ENCODE data around the gene PLS1.

DNA sequence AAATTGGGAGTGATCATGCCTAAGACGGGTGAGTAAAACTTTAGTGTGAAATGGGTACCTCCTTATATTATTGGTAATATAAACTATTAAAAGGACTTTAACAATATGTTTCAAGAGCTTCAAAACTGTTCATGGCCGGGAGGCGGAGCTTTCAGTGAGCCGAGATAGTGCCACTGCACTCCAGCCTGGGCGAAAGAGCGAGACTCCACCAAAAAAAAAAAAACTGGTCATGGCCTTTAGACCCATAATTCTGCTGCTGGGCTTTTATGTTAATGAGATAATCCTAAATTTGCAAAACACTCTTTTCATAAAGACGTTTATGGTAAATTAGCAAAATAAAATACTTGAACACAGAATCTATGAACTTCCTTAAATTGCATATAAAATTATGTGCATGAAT, 150.5 kb downstream of the PLS1 start:
- TF ChIP-seq, protein P1, sequence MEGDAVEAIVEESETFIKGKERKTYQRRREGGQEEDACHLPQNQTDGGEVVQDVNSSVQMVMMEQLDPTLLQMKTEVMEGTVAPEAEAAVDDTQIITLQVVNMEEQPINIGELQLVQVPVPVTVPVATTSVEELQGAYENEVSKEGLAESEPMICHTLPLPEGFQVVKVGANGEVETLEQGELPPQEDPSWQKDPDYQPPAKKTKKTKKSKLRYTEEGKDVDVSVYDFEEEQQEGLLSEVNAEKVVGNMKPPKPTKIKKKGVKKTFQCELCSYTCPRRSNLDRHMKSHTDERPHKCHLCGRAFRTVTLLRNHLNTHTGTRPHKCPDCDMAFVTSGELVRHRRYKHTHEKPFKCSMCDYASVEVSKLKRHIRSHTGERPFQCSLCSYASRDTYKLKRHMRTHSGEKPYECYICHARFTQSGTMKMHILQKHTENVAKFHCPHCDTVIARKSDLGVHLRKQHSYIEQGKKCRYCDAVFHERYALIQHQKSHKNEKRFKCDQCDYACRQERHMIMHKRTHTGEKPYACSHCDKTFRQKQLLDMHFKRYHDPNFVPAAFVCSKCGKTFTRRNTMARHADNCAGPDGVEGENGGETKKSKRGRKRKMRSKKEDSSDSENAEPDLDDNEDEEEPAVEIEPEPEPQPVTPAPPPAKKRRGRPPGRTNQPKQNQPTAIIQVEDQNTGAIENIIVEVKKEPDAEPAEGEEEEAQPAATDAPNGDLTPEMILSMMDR (IDR thresholded peaks at IDR 0.05) = no peak
- TF ChIP-seq JUNB (IDR thresholded peaks at IDR 0.05) (no peak), CHD2 (IDR thresholded peaks at IDR 0.05; ENCODE audit: low read length, partially characterized antibody) (no peak), POLR2A (IDR thresholded peaks at IDR 0.05; ENCODE audit: low read length) (no peak), MAZ (IDR thresholded peaks at IDR 0.05; ENCODE audit: borderline replicate concordance, low read depth, low read length) (no peak), RNF2 (IDR thresholded peaks at IDR 0.05; ENCODE audit: borderline replicate concordance, low read depth) (no peak), HDAC2 (IDR thresholded peaks at IDR 0.05) (no peak)
- TF ChIP-seq, protein P2, sequence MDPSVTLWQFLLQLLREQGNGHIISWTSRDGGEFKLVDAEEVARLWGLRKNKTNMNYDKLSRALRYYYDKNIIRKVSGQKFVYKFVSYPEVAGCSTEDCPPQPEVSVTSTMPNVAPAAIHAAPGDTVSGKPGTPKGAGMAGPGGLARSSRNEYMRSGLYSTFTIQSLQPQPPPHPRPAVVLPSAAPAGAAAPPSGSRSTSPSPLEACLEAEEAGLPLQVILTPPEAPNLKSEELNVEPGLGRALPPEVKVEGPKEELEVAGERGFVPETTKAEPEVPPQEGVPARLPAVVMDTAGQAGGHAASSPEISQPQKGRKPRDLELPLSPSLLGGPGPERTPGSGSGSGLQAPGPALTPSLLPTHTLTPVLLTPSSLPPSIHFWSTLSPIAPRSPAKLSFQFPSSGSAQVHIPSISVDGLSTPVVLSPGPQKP (IDR thresholded peaks at IDR 0.05; ENCODE audit: low read depth, low read length) = no peak
